ENCODE measurements around the gene SHISAL2B.

SHISAL2B gene

GRCh38 chr5:64690417-64691151, at the start of gene SHISAL2B:
SHISAL2B (plus strand) TSS chr5:64690503; CDS start chr5:64690624, 121 bp downstream.
- TF ChIP-seq GATA2 (IDR thresholded peaks at IDR 0.05; ENCODE audit: low read depth, low read length), result no peak
- no peak for TF ChIP-seq GATA3 (IDR thresholded peaks at IDR 0.05; ENCODE audit: low read depth, low read length)

- TF ChIP-seq GATA3 (IDR thresholded peaks at IDR 0.05; ENCODE audit: low read depth, low read length) (no peak), GATA2 (IDR thresholded peaks at IDR 0.05; ENCODE audit: low read depth, low read length) (no peak)
Observed at GRCh38 chr5:64644831-64645230, 45.5 kb upstream of the SHISAL2B start.

- TF ChIP-seq GATA3 (IDR thresholded peaks at IDR 0.05; ENCODE audit: low read depth, low read length) (no peak), GATA2 (IDR thresholded peaks at IDR 0.05; ENCODE audit: low read depth, low read length) (no peak)
Observed at GRCh38 chr5:64646169-64646568, 44.1 kb upstream of the SHISAL2B start.

GRCh38 chr5:64649512-64649911, 40.8 kb upstream of the SHISAL2B start:
- no peak for TF ChIP-seq GATA3 (IDR thresholded peaks at IDR 0.05; ENCODE audit: low read depth, low read length)
- no peak for TF ChIP-seq GATA2 (IDR thresholded peaks at IDR 0.05; ENCODE audit: low read depth, low read length)

GRCh38 chr5:64653766-64654560, 36.3 kb upstream of the SHISAL2B start:
- TF ChIP-seq GATA3 (IDR thresholded peaks at IDR 0.05; ENCODE audit: low read depth, low read length), result no peak
- no peak for TF ChIP-seq GATA2 (IDR thresholded peaks at IDR 0.05; ENCODE audit: low read depth, low read length)

- TF ChIP-seq GATA3 (IDR thresholded peaks at IDR 0.05; ENCODE audit: low read depth, low read length), result no peak
- no peak for TF ChIP-seq GATA2 (IDR thresholded peaks at IDR 0.05; ENCODE audit: low read depth, low read length)
Observed at GRCh38 chr5:64654561-64654938, 35.8 kb upstream of the SHISAL2B start.

GRCh38 chr5:64655596-64655995, 34.7 kb upstream of the SHISAL2B start:
- no peak for TF ChIP-seq GATA2 (IDR thresholded peaks at IDR 0.05; ENCODE audit: low read depth, low read length)
- TF ChIP-seq GATA3 (IDR thresholded peaks at IDR 0.05; ENCODE audit: low read depth, low read length), result no peak

DNA sequence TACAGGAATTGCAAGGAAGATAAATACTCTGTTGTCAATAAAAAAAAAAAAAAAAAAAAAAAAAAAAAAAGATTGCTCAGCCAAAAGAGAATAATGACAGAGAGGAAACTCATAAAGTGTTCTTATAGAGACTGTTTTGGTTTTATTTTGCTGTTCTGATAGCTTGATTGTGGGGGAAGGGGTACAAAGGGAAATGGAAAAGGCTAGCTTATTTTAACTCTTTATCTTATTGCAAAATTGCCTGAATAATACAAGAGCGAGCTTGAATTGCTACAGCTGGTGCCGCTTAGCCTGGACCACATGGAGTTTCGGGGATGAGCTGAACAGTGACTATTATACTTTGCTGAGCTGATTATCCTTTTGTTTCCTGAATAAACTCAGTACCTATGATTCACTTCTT, 31.0 kb upstream of the SHISAL2B start:
- no peak for TF ChIP-seq GATA3 (IDR thresholded peaks at IDR 0.05; ENCODE audit: low read depth, low read length)
- TF ChIP-seq GATA2 (IDR thresholded peaks at IDR 0.05; ENCODE audit: low read depth, low read length), result no peak

DNA sequence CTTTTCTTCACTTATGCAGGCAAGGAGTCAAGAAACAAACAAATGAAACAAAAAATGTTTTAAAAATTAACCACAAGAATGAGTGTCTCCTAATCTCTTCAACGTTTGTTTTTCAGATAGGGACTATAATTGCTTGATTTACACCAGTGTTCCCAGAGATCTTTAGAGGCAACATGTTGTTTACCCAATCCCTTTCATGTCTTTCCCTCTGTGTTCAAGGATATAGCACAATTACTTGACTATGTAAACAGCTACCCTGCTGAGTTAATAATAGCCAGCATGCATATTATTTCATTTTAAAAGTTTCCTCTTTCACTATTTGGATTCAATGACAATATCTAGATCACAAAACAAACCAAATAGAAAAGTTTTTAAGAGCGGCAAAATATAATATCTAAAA, 25.1 kb upstream of the SHISAL2B start:
- no peak for TF ChIP-seq GATA2 (IDR thresholded peaks at IDR 0.05; ENCODE audit: low read depth, low read length)
- no peak for TF ChIP-seq GATA3 (IDR thresholded peaks at IDR 0.05; ENCODE audit: low read depth, low read length)

DNA sequence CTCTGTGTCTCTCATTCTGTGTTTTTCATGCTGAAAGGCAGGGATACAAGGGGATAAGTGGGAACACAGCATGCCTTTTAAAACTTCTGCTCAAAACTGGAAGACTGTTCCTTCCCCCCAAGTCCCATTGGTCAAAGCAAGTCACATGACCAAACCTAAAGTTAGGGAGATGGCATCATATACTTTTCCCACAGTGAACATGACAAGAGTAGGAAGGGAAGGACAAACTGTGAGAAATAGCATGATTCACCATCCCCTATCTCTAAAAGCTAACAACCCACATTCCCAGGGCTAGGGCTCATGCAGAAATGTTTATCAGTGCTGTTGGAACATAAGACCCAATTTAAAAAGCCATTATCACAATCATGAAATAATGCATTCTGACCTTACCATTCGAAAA, 24.2 kb upstream of the SHISAL2B start:
- no peak for TF ChIP-seq GATA3 (IDR thresholded peaks at IDR 0.05; ENCODE audit: low read depth, low read length)
- no peak for TF ChIP-seq GATA2 (IDR thresholded peaks at IDR 0.05; ENCODE audit: low read depth, low read length)

- no peak for TF ChIP-seq GATA2 (IDR thresholded peaks at IDR 0.05; ENCODE audit: low read depth, low read length)
- TF ChIP-seq GATA3 (IDR thresholded peaks at IDR 0.05; ENCODE audit: low read depth, low read length), result no peak
Observed at GRCh38 chr5:64667068-64667467, 23.2 kb upstream of the SHISAL2B start.

DNA sequence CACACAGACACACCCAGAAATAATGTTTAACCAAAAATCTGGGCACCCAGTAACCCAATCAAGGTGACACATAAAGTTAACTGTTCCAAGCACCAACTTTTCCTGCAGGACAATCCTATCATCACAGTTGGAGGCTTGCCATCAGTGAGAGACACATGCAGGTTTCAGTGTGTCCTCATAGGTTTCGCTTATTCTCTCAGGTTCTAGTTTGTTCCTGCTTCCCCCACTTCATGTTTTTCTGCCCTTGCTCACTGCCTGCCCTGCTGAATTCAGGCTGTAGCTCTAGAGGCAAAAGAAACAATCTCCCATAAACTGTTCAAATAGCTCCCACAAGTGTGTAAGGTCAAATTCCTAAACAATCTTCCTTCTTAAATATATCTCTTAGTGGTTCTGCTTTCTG, 20.0 kb upstream of the SHISAL2B start:
- no peak for TF ChIP-seq GATA2 (IDR thresholded peaks at IDR 0.05; ENCODE audit: low read depth, low read length)

GRCh38 chr5:64671678-64672077, 18.6 kb upstream of the SHISAL2B start:
- TF ChIP-seq GATA2 (IDR thresholded peaks at IDR 0.05; ENCODE audit: low read depth, low read length), result no peak
- no peak for TF ChIP-seq GATA3 (IDR thresholded peaks at IDR 0.05; ENCODE audit: low read depth, low read length)

- TF ChIP-seq GATA2 (IDR thresholded peaks at IDR 0.05; ENCODE audit: low read depth, low read length), result no peak
Observed at GRCh38 chr5:64678374-64678773, 11.9 kb upstream of the SHISAL2B start.

GRCh38 chr5:64680289-64680688, 10.0 kb upstream of the SHISAL2B start:
- TF ChIP-seq GATA3 (IDR thresholded peaks at IDR 0.05; ENCODE audit: low read depth, low read length), result no peak
- no peak for TF ChIP-seq GATA2 (IDR thresholded peaks at IDR 0.05; ENCODE audit: low read depth, low read length)
